Fibroblast of villous mesenchyme (primary cell): ENCODE data around the gene IL17REL. TPM values are rescaled to one million over a fixed set of nuclear protein-coding genes. Genes with fewer than 3 reads are reported as not detected.

ENCODE experiments used
- DNase-seq: peaks from one replicate; pipeline ENCODE4 v3.0.0-alpha.2; 2010; ENCODE audit warnings: low read depth
- H3K4me3 ChIP-seq: 2 replicates; pipeline ENCODE4 v1.5.1; 2011; ENCODE audit warnings: low read depth, mild to moderate bottlenecking, low read length
- total RNA-seq: library from RNA; depleted of rRNA; stranded (reverse); fragments of >200 nt; gene quantifications from 2 replicates; pipeline ENCODE4 v1.2.3, GENCODE V29; 2012
- TF ChIP-seq, protein P1 (sequence below): IDR thresholded peaks from 2 replicates; pipeline ENCODE4 v1.5.1; 2012; ENCODE audit warnings: low read depth, mild to moderate bottlenecking, low read length; ENCODE audit not compliant: insufficient read depth

IL17REL gene
- total RNA-seq, 1 donor: not detected

DNA sequence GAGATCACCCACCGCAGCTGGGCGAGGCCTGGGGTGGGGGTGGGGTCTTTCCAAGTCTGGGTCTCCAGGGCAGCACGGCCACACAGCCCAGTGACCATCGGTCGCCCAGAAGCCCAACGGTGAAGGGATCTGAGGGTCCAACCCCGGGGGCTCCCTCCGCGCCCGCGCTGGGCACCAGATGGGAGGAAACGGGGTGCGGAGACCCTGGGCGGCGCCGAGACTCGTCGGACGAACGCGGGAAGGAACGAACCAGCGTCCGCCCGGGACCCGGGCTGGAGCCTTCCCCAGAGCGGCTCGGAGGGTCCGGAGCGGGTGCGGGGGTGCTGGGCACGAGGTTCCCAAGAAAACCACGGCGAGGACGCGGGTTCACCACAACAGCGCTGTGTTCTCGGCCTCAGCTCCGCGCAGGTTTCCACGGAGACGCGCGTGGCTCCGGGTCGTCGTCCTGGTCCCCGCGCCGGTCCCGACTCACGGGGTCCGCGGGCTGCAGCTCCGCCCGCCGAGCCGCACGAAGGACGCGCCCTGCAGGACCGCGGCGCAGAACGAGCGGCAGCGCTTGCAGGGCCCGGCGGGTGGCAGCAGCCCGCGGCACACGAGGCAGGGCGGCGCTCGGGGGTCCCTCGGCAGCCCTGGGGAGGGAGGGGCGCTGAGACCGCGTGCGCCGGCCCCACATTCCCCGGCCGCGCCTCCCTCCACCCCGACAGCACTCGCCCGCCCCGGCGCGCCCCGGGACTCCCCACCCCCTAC lies 2.3 kb upstream of the IL17REL start:
- no peak overlapping the region for H3K4me3 ChIP-seq
- TF ChIP-seq, protein P1, sequence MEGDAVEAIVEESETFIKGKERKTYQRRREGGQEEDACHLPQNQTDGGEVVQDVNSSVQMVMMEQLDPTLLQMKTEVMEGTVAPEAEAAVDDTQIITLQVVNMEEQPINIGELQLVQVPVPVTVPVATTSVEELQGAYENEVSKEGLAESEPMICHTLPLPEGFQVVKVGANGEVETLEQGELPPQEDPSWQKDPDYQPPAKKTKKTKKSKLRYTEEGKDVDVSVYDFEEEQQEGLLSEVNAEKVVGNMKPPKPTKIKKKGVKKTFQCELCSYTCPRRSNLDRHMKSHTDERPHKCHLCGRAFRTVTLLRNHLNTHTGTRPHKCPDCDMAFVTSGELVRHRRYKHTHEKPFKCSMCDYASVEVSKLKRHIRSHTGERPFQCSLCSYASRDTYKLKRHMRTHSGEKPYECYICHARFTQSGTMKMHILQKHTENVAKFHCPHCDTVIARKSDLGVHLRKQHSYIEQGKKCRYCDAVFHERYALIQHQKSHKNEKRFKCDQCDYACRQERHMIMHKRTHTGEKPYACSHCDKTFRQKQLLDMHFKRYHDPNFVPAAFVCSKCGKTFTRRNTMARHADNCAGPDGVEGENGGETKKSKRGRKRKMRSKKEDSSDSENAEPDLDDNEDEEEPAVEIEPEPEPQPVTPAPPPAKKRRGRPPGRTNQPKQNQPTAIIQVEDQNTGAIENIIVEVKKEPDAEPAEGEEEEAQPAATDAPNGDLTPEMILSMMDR: no peak
- no peak for DNase-seq

DNA sequence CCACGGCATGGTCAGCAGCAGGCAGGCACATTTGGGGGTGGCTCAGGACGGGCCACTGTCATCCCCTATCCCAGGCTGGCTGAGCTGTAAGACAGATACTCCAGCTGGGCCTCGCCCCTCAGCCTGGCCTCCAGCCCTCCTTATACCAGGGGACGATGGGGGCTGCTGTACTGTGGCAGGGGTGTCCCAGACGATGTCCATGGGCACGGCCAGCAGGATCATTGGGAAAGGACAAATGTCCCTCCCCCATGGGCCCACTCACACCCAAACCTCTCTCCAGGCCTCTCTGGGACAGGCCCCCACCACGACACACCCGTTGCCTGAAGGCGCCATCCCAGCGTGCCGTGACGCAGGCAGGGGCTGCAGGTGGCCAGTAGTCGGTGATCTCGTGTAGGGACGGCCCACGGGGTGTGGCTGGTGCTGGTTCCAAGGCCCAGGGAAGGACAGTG lies 1.5 kb upstream of the IL17REL start:
- H3K4me3 ChIP-seq: no peak overlapping the region
- DNase-seq: no peak
- TF ChIP-seq, protein P1: no peak

DNA sequence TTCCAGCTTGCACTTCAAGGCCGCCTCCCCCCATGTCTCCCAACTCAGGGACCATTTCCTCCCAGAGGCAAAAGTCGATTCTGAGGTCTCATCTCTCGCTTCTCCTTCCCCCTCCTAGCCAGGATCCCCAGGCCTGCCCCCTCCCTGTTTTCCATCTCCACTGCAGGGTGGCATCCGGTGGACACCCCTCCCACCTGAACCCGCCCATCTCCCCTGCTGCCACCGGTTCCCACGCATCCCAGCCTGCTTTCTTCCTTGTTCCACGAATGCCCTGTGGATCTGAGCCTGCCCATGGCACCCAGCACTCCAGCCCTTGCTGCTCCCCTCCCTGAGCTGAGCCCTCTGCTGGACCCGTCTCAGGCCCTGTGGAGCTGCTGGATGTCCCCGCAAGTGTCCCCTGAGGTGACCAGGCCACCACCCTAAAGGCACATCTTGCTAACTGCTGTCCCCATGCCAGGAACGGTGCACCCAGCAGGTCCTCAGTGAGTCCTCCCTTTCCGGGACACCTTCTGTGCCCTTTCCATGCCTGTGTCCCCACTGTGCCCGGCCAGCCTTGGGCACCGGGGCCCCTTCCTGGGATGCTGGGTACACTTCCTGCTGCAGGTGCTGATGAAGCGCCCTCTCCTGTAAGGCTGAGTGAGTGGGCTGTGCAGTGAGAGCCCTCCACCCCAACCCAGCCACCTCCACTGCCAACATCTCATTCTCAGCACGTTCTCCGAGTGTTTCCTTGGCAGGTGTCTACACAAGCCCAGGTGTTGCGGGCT lies 936 bp downstream of the IL17REL start:
- no peak overlapping the region for H3K4me3 ChIP-seq
- DNase-seq: no peak
- TF ChIP-seq, protein P1: no peak

DNA sequence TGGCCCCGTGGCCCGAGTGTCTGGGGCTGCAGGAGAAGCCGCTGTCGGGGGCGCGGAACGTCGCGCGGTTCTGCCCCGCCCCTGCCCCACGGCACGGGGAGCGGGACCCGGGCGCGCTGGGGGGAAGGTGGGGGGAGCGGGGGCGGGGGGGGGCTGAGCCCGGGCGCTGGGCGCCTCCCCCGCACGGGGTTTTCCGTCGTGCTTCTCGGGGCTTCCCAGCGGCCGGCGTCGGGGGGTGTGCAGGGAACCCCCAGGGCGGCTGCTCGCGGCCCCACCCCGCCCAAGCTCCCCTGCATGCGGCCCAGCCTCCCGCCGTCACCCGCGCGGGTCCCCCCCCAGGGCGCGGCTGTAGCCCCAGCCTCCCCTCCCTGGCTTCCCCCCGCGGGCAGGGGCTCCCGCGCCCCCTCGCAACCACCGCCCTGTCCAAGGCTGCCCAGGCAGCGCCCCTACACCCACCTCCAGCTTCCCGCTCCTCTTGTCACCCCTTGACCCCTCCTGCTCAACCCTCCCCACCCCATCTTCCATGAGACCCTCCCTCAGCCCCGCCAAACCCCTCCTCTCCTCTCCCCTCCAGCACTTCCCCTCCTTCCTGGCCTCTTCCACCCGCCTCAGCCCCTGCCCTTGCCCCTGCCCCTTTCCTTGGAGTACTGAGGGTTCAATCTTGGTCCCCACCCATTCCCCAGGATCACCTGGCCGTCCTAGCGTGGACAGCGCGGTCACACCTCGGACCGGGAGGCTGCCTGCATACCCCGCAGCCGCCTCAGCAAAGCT lies 1.7 kb downstream of the IL17REL start:
- DNase-seq: no peak
- H3K4me3 ChIP-seq: no peak overlapping the region
- TF ChIP-seq, protein P1: no peak

DNA sequence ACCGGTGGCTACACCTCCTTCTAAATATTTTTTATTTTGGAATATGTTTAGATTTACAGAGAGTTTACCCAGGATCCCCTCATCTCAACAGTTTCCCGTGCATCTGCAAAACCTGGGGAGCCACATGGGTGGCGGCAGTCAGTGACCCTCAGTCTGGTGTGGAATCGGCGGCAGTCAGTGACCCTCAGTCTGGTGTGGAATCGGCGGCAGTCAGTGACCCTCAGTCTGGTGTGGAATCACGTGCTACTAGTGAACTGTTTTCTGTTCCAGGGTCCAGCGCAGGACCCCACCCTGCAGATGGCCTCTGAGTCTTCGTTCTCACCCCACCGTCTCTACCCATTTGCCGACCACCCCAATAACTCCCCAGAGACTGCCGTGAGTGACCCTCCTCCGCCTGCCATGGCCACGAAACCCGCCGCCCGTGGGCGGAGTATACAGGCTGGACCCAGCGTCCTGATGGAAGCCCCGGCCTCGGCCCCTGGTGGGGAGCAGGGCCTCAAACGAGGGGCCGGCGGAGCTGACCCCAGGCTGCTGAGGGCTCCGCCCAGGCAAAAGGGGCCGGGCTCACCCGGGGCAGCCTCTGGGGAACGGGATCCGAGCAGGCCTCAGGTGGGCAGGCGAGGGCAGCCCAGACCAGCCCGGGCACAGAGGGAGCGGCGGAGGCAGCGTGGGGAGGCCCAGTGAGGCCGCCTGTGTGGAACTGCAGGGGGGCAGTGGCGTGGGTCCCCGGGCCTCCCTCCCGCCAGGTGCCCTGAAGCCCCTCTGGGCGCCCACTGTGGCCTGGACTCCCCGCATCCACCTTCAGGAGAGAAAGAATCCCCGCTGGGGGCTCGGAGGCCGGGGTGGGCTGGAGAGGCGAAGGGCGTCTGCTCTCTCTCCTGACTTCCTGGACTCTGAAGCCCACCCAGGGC lies 2.5 kb downstream of the IL17REL start:
- TF ChIP-seq, protein P1: no peak
- DNase-seq: no peak
- no peak overlapping the region for H3K4me3 ChIP-seq

DNA sequence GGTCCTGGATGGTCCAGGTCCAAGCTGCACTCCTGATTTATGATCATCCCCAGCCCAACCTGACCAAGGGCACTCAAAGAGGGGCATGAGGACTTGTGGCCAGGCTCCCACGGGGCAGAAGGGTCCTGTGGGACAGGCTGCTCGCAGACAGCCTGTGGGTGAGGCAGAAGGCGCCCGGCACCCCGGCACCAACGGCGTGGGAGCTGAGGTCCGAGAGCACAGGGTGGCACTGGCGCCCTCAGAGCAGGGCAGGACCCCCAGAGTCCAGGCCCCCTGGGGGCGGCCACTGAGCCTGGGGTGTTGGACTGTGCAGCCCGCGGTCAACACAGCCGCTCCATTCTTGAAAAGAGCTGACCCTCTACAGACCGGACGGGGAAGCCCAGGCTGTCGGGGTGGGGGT lies 3.3 kb downstream of the IL17REL start:
- no peak for DNase-seq
- H3K4me3 ChIP-seq: no peak overlapping the region
- TF ChIP-seq, protein P1: no peak
